ENCODE measurements around the gene SCN1A. TPM values are rescaled to one million over a fixed set of nuclear protein-coding genes. Genes with fewer than 3 reads are reported as not detected.

The SCN1A gene
- polyA plus RNA-seq, 3 donors, result not detected

DNA sequence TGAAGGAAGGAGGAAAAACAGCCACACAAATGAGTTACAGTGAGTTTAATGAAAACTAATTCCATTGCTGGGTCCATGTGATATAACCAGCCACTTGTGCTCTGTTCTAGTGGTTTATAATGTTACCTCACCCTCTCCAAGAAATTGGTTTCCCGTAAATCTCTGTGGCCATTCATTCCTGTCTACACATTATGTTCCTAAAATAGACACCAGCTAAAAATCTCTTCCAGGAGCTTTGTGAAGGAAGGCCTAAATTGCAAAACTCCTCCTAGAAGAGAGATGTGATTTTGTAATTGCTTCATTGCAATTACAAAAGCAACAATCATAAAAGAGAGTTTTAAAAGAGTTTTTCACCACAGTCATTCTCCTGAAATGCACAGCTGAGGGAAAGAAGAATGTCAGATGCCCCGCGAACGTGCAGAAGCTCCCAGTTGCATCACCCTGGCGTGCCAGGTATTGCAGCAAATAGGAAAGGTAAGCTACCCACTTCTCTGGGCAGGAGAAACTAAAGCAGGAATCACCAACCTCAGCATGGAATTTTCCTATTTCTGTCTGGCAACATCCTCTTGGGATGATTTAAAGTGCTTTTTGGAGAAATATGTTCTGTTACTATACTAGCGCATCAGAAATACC lies 1.7 kb downstream of the SCN1A start:
- Histone ChIP-seq H3K4me3 (replicated peaks in 1 of 3; ENCODE audit: low read depth in 2 of 3, low read length in 3 of 3) (no peak overlapping the region), H2AFZ (ENCODE audit: insufficient read depth, low read depth, low read length, poor library complexity, severe bottlenecking) (no peak overlapping the region), H3K79me2 (ENCODE audit: insufficient read depth, low read length) (no peaks in the 10 kb centered on the region), H3K27me3 (ENCODE audit: control insufficient read depth in 2 of 2, insufficient read depth in 2 of 2, low read length in 2 of 2) (peaks cover 0 to under 1% of the 10 kb centered on the region in 2 donors), H3K36me3 (replicated peaks in 1 of 2; ENCODE audit: control insufficient read depth in 1 of 2, insufficient read depth in 2 of 2, low read length in 2 of 2) (no peaks in the 10 kb centered on the region), H3K4me1 (ENCODE audit: control insufficient read depth in 1 of 2, insufficient read depth in 2 of 2, low read length in 2 of 2) (peaks cover 3 to 4% of the 10 kb centered on the region in 2 donors), H4K20me1 (ENCODE audit: insufficient read depth, low read length) (no peaks in the 10 kb centered on the region), H3K9me3 (replicated peaks in 1 of 2; ENCODE audit: control insufficient read depth in 1 of 2, insufficient read depth in 1 of 2, low read length in 2 of 2) (no peaks in the 10 kb centered on the region), H3K4me2 (replicated peaks; ENCODE audit: extremely low read depth, low read length, poor library complexity, severe bottlenecking) (no peak overlapping the region), H3K27ac (ENCODE audit: low read depth in 1 of 2, low read length in 2 of 2) (no peak overlapping the region), H3K9ac (ENCODE audit: insufficient read depth, low read length, poor library complexity, severe bottlenecking) (no peak overlapping the region)
- no peaks in the 10 kb centered on the region for H3K9me3 Mint-ChIP-seq
- intact Hi-C loops (cut with micrococcal nuclease), result loop anchor here (5.0 kb wide), 1 partner anchor 69 kb away; no protein-coding TSS in a partner anchor
- H3K4me3 Mint-ChIP-seq, result no peak overlapping the region
- H3K36me3 Mint-ChIP-seq, result no peaks in the 10 kb centered on the region
- peaks cover 10% of the 10 kb centered on the region for H3K4me1 Mint-ChIP-seq
- H3K27me3 Mint-ChIP-seq (ENCODE audit: low read depth in 3 of 3), result peaks cover 3 to 6% (median 5%) of the 10 kb centered on the region in 3 donors
- no peak overlapping the region for H3K27ac Mint-ChIP-seq
- WGBS (ENCODE audit: insufficient coverage), result 50% methylated on average over 4 of the region's 6 CpGs
- DNase-seq, result no peak
- no peak for TF ChIP-seq CTCF (IDR thresholded peaks at IDR 0.05)

DNA sequence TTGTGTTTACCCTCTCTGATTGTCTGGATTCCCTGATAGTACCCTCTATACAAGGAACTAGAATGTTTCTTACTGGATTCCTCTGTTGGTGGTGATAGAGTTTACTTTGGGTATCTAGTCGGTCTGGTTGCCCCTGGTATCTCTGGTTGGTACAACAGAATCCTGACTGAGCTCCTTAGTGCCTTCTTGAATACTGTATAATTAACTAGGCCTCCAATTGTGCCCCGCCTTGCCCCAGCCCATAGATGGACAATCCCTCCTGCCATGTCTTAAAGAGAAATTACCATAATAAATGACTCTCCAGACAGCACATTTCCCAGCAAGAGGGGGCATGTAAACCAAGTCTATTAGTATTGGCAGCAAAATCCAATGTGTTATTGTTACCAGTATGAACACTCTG lies 2.3 kb downstream of the SCN1A start:
- no peak overlapping the region for H3K4me3 ChIP-seq (replicated peaks in 1 of 3; ENCODE audit: low read depth in 2 of 3, low read length in 3 of 3)
- Mint-ChIP-seq H3K27me3 (ENCODE audit: low read depth in 3 of 3) (peaks cover 3 to 6% (median 5%) of the 10 kb centered on the region in 3 donors), H3K4me3 (no peak overlapping the region), H3K4me1 (peaks cover 10% of the 10 kb centered on the region), H3K27ac (no peak overlapping the region), H3K9me3 (no peaks in the 10 kb centered on the region), H3K36me3 (no peaks in the 10 kb centered on the region)
- H2AFZ ChIP-seq (ENCODE audit: insufficient read depth, low read depth, low read length, poor library complexity, severe bottlenecking), result no peak overlapping the region
- WGBS (ENCODE audit: insufficient coverage), result no CpG with 5 or more reads among the region's 2 CpGs
- H3K36me3 ChIP-seq (replicated peaks in 1 of 2; ENCODE audit: control insufficient read depth in 1 of 2, insufficient read depth in 2 of 2, low read length in 2 of 2), result no peaks in the 10 kb centered on the region
- no peak for DNase-seq
- H3K4me1 ChIP-seq (ENCODE audit: control insufficient read depth in 1 of 2, insufficient read depth in 2 of 2, low read length in 2 of 2), result peaks cover 3 to 4% of the 10 kb centered on the region in 2 donors
- H4K20me1 ChIP-seq (ENCODE audit: insufficient read depth, low read length), result no peaks in the 10 kb centered on the region
- H3K79me2 ChIP-seq (ENCODE audit: insufficient read depth, low read length), result no peaks in the 10 kb centered on the region
- no peak for TF ChIP-seq CTCF (IDR thresholded peaks at IDR 0.05)
- no peak overlapping the region for H3K27ac ChIP-seq (ENCODE audit: low read depth in 1 of 2, low read length in 2 of 2)
- intact Hi-C loops (cut with micrococcal nuclease), result loop anchor here (5.0 kb wide), 1 partner anchor 68 kb away; no protein-coding TSS in a partner anchor
- no peak overlapping the region for H3K4me2 ChIP-seq (replicated peaks; ENCODE audit: extremely low read depth, low read length, poor library complexity, severe bottlenecking)
- H3K9me3 ChIP-seq (replicated peaks in 1 of 2; ENCODE audit: control insufficient read depth in 1 of 2, insufficient read depth in 1 of 2, low read length in 2 of 2), result no peaks in the 10 kb centered on the region
- no peaks in the 10 kb centered on the region for H3K27me3 ChIP-seq (ENCODE audit: control insufficient read depth in 2 of 2, insufficient read depth in 2 of 2, low read length in 2 of 2)
- H3K9ac ChIP-seq (ENCODE audit: insufficient read depth, low read length, poor library complexity, severe bottlenecking), result no peak overlapping the region

All from CD14-positive monocyte (primary cell).